NCI-H2227 treated with DMSO at 0.1 percent for 48 hours (cell line): ENCODE data around the gene TAF10.

ENCODE experiments used
- DNase-seq: peaks from one replicate; lab custom pipeline; 2025; lab: John Stamatoyannopoulos, UW

The TAF10 gene

GRCh38 chr11:6583584-6583983 lies 28.4 kb downstream of the TAF10 start:
- no peak for DNase-seq

- no peak for DNase-seq
Observed at GRCh38 chr11:6579681-6580080, 32.3 kb downstream of the TAF10 start.

GRCh38 chr11:6578134-6578533 lies 33.9 kb downstream of the TAF10 start:
- no peak for DNase-seq

GRCh38 chr11:6576471-6577373 lies 35.3 kb downstream of the TAF10 start:
- DNase-seq, result peak; percentile 34

GRCh38 chr11:6574816-6575715 lies 37.0 kb downstream of the TAF10 start:
- DNase-seq, result no peak

GRCh38 chr11:6572215-6572614 lies 39.8 kb downstream of the TAF10 start:
- DNase-seq, result no peak

GRCh38 chr11:6571434-6572008 lies 40.5 kb downstream of the TAF10 start:
- no peak for DNase-seq

GRCh38 chr11:6570691-6571427 lies 41.2 kb downstream of the TAF10 start:
- no peak for DNase-seq

GRCh38 chr11:6569706-6570105 lies 42.3 kb downstream of the TAF10 start:
- DNase-seq, result no peak

GRCh38 chr11:6568191-6568918 lies 43.7 kb downstream of the TAF10 start:
- peak; percentile 22 for DNase-seq

- no peak for DNase-seq
Observed at GRCh38 chr11:6567371-6567745, 44.7 kb downstream of the TAF10 start.

GRCh38 chr11:6566704-6567370 lies 45.2 kb downstream of the TAF10 start:
- DNase-seq, result no peak

- no peak for DNase-seq
Observed at GRCh38 chr11:6565988-6566703, 45.9 kb downstream of the TAF10 start.

GRCh38 chr11:6565325-6565724 lies 46.7 kb downstream of the TAF10 start:
- no peak for DNase-seq

- no peak for DNase-seq
Observed at GRCh38 chr11:6563667-6564066, 48.3 kb downstream of the TAF10 start.

GRCh38 chr11:6563121-6563619 lies 48.8 kb downstream of the TAF10 start:
- DNase-seq, result no peak

- DNase-seq, result no peak
Observed at GRCh38 chr11:6561288-6561687, 50.7 kb downstream of the TAF10 start.
